Neutrophil (primary cell): ENCODE measurements around the gene ARFGEF3.

ENCODE experiments used
- H3K27ac ChIP-seq: fragments of 200-600 bp; sonication (generic); 2 replicates; pipeline ENCODE4 v1.5.1; 2016; ENCODE audit warnings: mild to moderate bottlenecking, moderate library complexity
- H3K27me3 ChIP-seq: fragments of 200-600 bp; sonication (generic); 2 replicates; pipeline ENCODE4 v1.6.0; 2016; ENCODE audit warnings: mild to moderate bottlenecking
- H3K36me3 ChIP-seq: fragments of 200-600 bp; sonication (generic); 2 replicates; pipeline ENCODE4 v1.5.1; 2017
- H3K4me1 ChIP-seq, 2 experiments: fragments of 200-600 bp in 1 of 2; sonication (generic) in 1 of 2; 1 replicate in 1 of 2; 2 replicates in 1 of 2; pipeline versions ENCODE4 v1.5.1 to v1.6.1; 2013 to 2016; ENCODE audit warnings: low read depth in 1 of 2, low read length in 1 of 2, mild to moderate bottlenecking in 1 of 2, moderate library complexity in 1 of 2; ENCODE audit not compliant: control insufficient read depth in 1 of 2, insufficient read depth in 1 of 2
- H3K4me3 ChIP-seq, 2 experiments: fragments of 200-600 bp in 1 of 2; sonication (generic) in 1 of 2; 1 replicate in 1 of 2; 2 replicates in 1 of 2; pipeline ENCODE4 v1.5.1; 2013 to 2016; ENCODE audit warnings: low read depth in 1 of 2, low read length in 1 of 2, mild to moderate bottlenecking in 1 of 2, moderate library complexity in 1 of 2
- H3K9me3 ChIP-seq: fragments of 200-600 bp; sonication (generic); 2 replicates; pipeline ENCODE4 v1.5.1; 2016
- CTCF ChIP-seq: fragments of 200-600 bp; sonication (generic); IDR thresholded peaks from 2 replicates; pipeline ENCODE4 v1.5.1; 2016; ENCODE audit warnings: antibody characterized with exemption

ARFGEF3 gene

DNA sequence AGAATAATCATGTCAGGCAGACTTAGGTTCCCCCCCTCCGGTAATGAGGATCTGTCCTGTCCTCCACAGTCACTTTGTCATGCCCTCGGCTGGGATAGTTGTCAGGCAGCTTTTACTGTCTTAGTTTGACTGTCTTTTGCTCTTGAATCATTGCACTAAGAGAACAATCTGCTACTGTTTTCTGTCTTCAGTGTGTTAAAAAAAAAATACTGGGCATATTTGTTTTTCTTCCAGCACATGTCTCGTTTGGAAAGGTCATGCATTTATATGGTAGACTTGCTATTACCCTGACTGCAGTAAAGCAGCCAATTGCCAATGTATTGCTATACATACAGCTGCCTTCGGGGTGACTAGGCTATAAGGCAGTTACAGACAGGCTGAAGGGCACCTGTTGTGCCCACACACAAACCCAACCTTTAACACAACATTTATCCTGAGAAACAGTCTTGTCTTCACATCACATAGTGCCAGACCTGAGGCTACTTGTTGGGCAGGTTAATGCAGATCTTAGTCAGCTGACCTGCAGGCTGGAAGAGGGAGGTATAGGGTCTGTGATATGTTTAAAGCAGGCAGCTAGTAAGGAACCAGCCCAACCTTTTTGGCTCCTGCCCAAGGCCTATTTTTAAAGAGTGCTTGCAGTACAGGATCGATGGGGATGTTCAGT, 26.7 kb downstream of the ARFGEF3 start:
- TF ChIP-seq CTCF = no peak
- H3K4me3 ChIP-seq = no peak overlapping the region
- no peaks in the 10 kb centered on the region for H3K27me3 ChIP-seq
- H3K27ac ChIP-seq = no peak overlapping the region
- H3K4me1 ChIP-seq = no peaks in the 10 kb centered on the region
- H3K9me3 ChIP-seq = no peaks in the 10 kb centered on the region
- H3K36me3 ChIP-seq = no peaks in the 10 kb centered on the region

GRCh38 chr6:138194287-138194686, 32.5 kb downstream of the ARFGEF3 start:
- no peaks in the 10 kb centered on the region for H3K36me3 ChIP-seq
- no peaks in the 10 kb centered on the region for H3K9me3 ChIP-seq
- H3K4me3 ChIP-seq = no peak overlapping the region
- H3K4me1 ChIP-seq = peaks cover 0 to 6% of the 10 kb centered on the region in 2 experiments
- TF ChIP-seq CTCF = no peak
- H3K27me3 ChIP-seq = no peaks in the 10 kb centered on the region
- no peak overlapping the region for H3K27ac ChIP-seq

- no peak for TF ChIP-seq CTCF
- Histone ChIP-seq H3K4me3 (no peak overlapping the region), H3K4me1 (peaks cover 0 to 6% of the 10 kb centered on the region in 2 experiments), H3K27ac (no peak overlapping the region), H3K27me3 (no peaks in the 10 kb centered on the region), H3K9me3 (no peaks in the 10 kb centered on the region), H3K36me3 (no peaks in the 10 kb centered on the region)
Measured at GRCh38 chr6:138196122-138196738, 34.5 kb downstream of the ARFGEF3 start.

DNA sequence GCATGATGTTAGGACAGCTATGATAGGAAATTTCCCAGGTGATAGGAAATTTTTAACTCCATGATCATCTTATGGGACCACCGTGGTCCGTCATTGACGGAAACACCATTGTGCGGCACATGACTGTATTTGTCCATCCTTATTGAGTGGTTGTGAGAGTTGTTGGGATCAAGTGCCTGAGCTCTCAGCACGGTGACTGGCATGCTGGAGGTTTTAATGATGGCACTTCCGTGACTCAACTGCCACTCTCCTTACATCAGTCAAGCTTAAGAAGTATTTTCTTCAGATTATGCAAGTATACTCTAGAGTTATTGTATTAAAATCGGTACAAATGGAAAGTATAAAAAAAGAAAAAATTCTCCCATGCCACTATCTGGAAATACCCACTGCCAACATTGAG, 35.8 kb downstream of the ARFGEF3 start:
- Histone ChIP-seq H3K4me3 (no peak overlapping the region), H3K27ac (no peak overlapping the region), H3K27me3 (no peaks in the 10 kb centered on the region), H3K4me1 (peaks cover 0 to 6% of the 10 kb centered on the region in 2 experiments), H3K9me3 (no peaks in the 10 kb centered on the region), H3K36me3 (no peaks in the 10 kb centered on the region)
- TF ChIP-seq CTCF = no peak

DNA sequence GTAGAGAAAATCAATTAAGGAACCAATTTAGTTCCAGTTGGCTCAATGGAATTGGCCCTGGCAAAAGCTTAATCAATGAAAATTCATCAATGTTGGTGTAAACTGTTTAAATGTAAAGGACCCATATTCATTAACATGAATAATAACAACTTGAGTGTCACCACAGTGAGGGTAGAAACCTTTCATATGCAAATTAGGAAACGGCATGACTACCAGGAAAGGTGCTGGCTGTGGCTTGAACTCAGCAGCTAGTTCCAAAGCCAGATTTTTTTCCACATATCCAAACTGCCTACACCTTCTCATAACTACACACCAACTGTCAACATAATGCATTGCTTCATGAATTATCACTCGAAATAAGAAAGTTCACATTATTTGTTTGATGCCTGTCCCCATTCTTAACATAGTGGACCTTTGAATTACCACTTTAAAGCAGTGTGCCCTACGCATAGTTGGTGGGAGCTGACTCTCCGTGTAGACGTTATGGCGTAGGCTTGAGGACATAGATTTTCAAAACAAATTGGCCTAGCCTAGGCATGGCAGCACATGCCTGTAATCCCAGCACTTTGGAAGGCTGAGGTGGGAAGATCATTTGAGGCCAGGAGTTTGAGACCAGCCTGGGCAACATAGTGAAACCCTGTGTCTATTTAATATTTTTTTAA, 36.8 kb downstream of the ARFGEF3 start:
- no peaks in the 10 kb centered on the region for H3K36me3 ChIP-seq
- no peak overlapping the region for H3K27ac ChIP-seq
- no peaks in the 10 kb centered on the region for H3K9me3 ChIP-seq
- TF ChIP-seq CTCF = no peak
- H3K27me3 ChIP-seq = peaks cover 4% of the 10 kb centered on the region
- H3K4me3 ChIP-seq = no peak overlapping the region
- H3K4me1 ChIP-seq = peaks cover 0 to 6% of the 10 kb centered on the region in 2 experiments
